ENCODE results near the gene SFSWAP.

SFSWAP gene

GRCh38 chr12:131690320-131690719 is 20.6 kb upstream of the SFSWAP start:
- TF ChIP-seq EP300 (IDR thresholded peaks at IDR 0.05; ENCODE audit: borderline replicate concordance) (no peak), CREB1 (IDR thresholded peaks at IDR 0.05; ENCODE audit: low read depth) (no peak), RAD21 (IDR thresholded peaks at IDR 0.05; ENCODE audit: low read depth) (no peak), FOXM1 (IDR thresholded peaks at IDR 0.05; ENCODE audit: borderline replicate concordance, low read depth) (no peak), ZBTB7A (IDR thresholded peaks at IDR 0.05; ENCODE audit: low read depth) (no peak), TAF1 (IDR thresholded peaks at IDR 0.05; ENCODE audit: low read depth) (no peak), USF1 (IDR thresholded peaks at IDR 0.05) (no peak), MAX (IDR thresholded peaks at IDR 0.05) (no peak), CEBPB (IDR thresholded peaks at IDR 0.05) (no peak), TEAD4 (IDR thresholded peaks at IDR 0.05) (no peak), EGR1 (IDR thresholded peaks at IDR 0.05) (no peak), NFIC (IDR thresholded peaks at IDR 0.05) (no peak), TCF12 (IDR thresholded peaks at IDR 0.05; ENCODE audit: low read depth) (no peak), YY1 (IDR thresholded peaks at IDR 0.05; ENCODE audit: low read depth) (no peak)
- TF ChIP-seq, protein P1, sequence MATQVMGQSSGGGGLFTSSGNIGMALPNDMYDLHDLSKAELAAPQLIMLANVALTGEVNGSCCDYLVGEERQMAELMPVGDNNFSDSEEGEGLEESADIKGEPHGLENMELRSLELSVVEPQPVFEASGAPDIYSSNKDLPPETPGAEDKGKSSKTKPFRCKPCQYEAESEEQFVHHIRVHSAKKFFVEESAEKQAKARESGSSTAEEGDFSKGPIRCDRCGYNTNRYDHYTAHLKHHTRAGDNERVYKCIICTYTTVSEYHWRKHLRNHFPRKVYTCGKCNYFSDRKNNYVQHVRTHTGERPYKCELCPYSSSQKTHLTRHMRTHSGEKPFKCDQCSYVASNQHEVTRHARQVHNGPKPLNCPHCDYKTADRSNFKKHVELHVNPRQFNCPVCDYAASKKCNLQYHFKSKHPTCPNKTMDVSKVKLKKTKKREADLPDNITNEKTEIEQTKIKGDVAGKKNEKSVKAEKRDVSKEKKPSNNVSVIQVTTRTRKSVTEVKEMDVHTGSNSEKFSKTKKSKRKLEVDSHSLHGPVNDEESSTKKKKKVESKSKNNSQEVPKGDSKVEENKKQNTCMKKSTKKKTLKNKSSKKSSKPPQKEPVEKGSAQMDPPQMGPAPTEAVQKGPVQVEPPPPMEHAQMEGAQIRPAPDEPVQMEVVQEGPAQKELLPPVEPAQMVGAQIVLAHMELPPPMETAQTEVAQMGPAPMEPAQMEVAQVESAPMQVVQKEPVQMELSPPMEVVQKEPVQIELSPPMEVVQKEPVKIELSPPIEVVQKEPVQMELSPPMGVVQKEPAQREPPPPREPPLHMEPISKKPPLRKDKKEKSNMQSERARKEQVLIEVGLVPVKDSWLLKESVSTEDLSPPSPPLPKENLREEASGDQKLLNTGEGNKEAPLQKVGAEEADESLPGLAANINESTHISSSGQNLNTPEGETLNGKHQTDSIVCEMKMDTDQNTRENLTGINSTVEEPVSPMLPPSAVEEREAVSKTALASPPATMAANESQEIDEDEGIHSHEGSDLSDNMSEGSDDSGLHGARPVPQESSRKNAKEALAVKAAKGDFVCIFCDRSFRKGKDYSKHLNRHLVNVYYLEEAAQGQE (IDR thresholded peaks at IDR 0.05; ENCODE audit: low read depth) = no peak

DNA sequence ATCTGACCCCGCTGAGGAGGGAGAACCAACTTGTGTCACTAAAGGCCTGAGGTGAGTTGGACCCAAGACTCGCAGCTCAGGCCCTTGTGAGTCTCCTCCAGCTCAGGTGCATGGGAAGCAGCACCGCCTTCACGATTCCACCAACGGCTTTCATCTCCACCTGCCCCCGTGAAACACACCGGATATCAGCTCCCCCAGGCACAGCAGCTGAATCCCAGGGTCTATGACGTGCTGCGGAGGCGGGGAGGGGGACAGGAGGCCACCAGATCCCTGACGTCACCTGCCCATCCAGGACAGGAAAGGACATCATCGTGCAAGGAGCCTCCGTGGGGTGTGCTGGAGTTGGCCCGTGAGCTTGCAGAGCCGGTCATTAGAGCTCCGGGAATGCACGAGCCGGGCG is 18.5 kb upstream of the SFSWAP start:
- TF ChIP-seq TAF1 (IDR thresholded peaks at IDR 0.05; ENCODE audit: low read depth) (no peak), EGR1 (IDR thresholded peaks at IDR 0.05) (no peak), EP300 (IDR thresholded peaks at IDR 0.05; ENCODE audit: borderline replicate concordance) (no peak), TCF12 (IDR thresholded peaks at IDR 0.05; ENCODE audit: low read depth) (no peak), YY1 (IDR thresholded peaks at IDR 0.05; ENCODE audit: low read depth) (no peak), TEAD4 (IDR thresholded peaks at IDR 0.05) (no peak), USF1 (IDR thresholded peaks at IDR 0.05) (no peak), ZBTB7A (IDR thresholded peaks at IDR 0.05; ENCODE audit: low read depth) (no peak), MAX (IDR thresholded peaks at IDR 0.05) (no peak), FOXM1 (IDR thresholded peaks at IDR 0.05; ENCODE audit: borderline replicate concordance, low read depth) (no peak), RAD21 (IDR thresholded peaks at IDR 0.05; ENCODE audit: low read depth) (no peak), CEBPB (IDR thresholded peaks at IDR 0.05) (no peak)
- TF ChIP-seq, protein P1 (IDR thresholded peaks at IDR 0.05; ENCODE audit: low read depth) = no peak

- no peak for TF ChIP-seq TEAD4 (IDR thresholded peaks at IDR 0.05)
- TF ChIP-seq NFIC (IDR thresholded peaks at IDR 0.05) = no peak
- no peak for TF ChIP-seq YY1 (IDR thresholded peaks at IDR 0.05; ENCODE audit: low read depth)
- TF ChIP-seq EGR1 (IDR thresholded peaks at IDR 0.05) = no peak
- TF ChIP-seq CREB1 (IDR thresholded peaks at IDR 0.05; ENCODE audit: low read depth) = no peak
- TF ChIP-seq EP300 (IDR thresholded peaks at IDR 0.05; ENCODE audit: borderline replicate concordance) = no peak
- TF ChIP-seq ZBTB7A (IDR thresholded peaks at IDR 0.05; ENCODE audit: low read depth) = no peak
- no peak for TF ChIP-seq RAD21 (IDR thresholded peaks at IDR 0.05; ENCODE audit: low read depth)
- TF ChIP-seq, protein P1 (IDR thresholded peaks at IDR 0.05; ENCODE audit: low read depth) = no peak
- no peak for TF ChIP-seq CEBPB (IDR thresholded peaks at IDR 0.05)
- TF ChIP-seq MAX (IDR thresholded peaks at IDR 0.05) = no peak
- TF ChIP-seq TCF12 (IDR thresholded peaks at IDR 0.05; ENCODE audit: low read depth) = no peak
- TF ChIP-seq USF1 (IDR thresholded peaks at IDR 0.05) = no peak
- TF ChIP-seq TAF1 (IDR thresholded peaks at IDR 0.05; ENCODE audit: low read depth) = no peak
These were observed 17.7 kb upstream of the SFSWAP start for GRCh38 chr12:131693149-131693548.

Measured in Ishikawa (cell line).